ENCODE measurements around the gene MCF2.
"Not testable (repeated sequence)": the region's sequence is repeated elsewhere in the genome, so short reads cannot be mapped to it uniquely, and the experiment has no call there.

MCF2 gene

DNA sequence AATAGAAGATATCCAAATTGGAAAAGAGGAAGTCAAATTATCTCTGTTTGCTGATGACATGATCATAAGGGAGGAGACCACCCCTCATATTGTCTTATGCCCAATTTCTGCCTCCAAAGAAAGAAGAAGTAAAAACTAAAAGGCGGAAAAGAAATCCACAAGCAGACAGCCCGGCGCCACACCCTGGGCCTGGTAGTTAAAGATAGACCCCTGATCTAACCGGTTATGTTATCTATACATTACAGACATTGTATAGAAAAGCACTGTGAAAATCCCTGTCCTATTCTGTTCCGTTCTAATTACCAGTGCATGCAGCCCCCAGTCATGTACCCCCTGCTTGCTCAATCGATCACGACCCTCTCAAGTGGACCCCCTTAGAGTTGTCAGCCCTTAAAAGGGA is 22.8 kb downstream of the MCF2 start:
- peaks cover 11% of the 10 kb centered on the region for H3K27me3 Mint-ChIP-seq (ENCODE audit: low read depth)
- not testable (repeated sequence) for H3K4me3 Mint-ChIP-seq

DNA sequence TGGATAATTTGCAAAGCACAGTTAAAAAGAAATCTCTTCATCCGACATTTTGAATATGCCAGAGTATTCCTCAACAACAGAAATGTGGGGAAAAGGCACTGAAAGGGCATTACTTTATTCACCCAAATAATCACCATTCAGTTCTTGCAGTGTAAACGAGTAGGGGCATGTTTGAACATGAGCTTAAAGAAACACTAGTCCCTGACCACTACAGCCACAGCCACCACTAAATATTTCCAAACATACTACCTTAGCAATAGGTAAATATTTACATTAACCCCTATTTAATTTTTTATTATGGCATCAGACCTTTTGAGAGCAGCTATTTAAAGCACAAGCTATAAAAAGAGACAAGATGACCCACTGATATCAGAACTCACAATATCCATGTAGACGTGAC is 27.6 kb downstream of the MCF2 start:
- H3K36me3 Mint-ChIP-seq (ENCODE audit: low read depth) = no peaks in the 10 kb centered on the region
- H3K4me1 Mint-ChIP-seq (ENCODE audit: low read depth) = no peaks in the 10 kb centered on the region
- H3K4me3 Mint-ChIP-seq = no peak overlapping the region
- no peaks in the 10 kb centered on the region for H3K9me3 Mint-ChIP-seq
- no peak overlapping the region for H3K27ac Mint-ChIP-seq
- H3K27me3 Mint-ChIP-seq (ENCODE audit: low read depth) = no peaks in the 10 kb centered on the region

More for the DNA sequence above, 22.8 kb downstream of the MCF2 start:
- H3K9me3 Mint-ChIP-seq; H3K27ac Mint-ChIP-seq; H3K36me3 Mint-ChIP-seq (ENCODE audit: low read depth); H3K4me1 Mint-ChIP-seq (ENCODE audit: low read depth): not testable (repeated sequence)

DNA sequence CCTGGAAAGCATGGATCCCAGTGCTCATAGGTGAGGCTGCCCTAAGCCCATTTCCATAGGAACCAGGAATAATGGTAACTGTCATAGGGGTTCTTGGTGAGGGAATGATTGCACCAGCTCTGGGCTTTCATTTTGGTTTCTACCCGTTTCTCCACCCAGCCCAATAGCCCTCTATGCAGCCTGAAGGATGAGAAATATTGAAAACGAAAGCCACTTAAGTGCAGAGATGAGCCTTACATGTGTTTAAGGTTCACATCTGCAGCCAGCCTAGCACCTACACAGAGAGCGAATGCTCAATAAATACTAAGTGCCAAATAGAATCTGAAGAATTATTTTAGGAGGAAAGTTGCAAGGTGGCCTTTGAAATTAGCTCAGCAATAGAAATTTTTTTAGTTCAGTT is 60.4 kb downstream of the MCF2 start:
- Mint-ChIP-seq H3K27me3 (ENCODE audit: low read depth) (peaks cover 2% of the 10 kb centered on the region), H3K9me3 (no peaks in the 10 kb centered on the region), H3K4me1 (ENCODE audit: low read depth) (no peaks in the 10 kb centered on the region), H3K36me3 (ENCODE audit: low read depth) (no peaks in the 10 kb centered on the region), H3K4me3 (no peak overlapping the region), H3K27ac (no peak overlapping the region)

DNA sequence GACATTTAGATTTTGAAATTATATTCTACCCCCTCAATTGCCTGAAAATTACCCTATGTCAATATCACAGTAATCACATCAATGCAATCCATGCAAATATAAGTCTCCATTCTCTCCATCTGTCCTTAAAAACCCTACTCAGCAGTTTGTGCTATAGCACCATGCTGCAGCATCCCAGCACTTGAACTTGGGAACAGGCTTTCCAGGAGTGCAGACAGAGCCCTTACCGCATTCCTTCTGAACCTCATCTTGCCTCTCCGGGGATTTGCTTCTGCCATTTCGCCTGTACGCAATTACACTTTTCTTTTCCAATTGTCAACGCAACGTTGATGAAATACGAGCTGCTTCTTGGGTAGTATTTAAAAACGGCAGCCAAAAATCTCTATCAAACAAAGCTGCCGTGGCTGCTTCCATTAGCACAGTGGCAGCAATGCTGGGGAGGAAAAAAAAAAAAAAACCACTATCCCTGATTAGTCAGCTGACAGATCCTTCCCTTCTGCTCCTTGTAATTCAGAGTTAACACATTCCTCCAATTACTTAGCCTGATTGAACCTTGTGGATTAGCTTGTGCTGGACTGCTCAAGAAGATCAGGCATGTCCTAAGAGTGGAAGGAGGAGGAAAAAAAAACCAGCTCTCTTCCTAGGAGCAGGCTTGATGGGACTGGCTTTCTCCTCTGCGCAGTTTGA is 65.6 kb downstream of the MCF2 start:
- Mint-ChIP-seq H3K27ac (no peak overlapping the region), H3K9me3 (no peaks in the 10 kb centered on the region), H3K27me3 (ENCODE audit: low read depth) (peaks cover 9% of the 10 kb centered on the region), H3K4me1 (ENCODE audit: low read depth) (no peaks in the 10 kb centered on the region), H3K4me3 (no peak overlapping the region), H3K36me3 (ENCODE audit: low read depth) (no peaks in the 10 kb centered on the region)

DNA sequence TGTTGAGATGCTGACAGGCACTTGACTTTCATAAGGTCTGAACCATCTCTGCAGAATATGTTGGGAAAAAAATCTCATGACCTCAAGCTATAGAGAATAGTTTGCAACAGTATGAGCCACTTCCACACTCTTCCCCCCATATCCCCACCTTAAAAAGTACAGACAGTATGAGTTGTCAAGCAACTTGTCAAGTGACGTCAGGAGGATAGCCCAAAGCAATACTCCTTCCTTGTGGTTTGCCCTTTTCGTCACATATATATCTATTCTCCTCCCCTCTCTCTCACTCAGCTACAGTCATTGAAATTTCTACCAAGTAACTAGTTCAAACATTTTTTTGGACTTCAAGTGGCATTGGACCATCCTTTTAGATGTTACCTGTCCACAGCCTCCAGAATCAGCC is 67.7 kb downstream of the MCF2 start:
- H3K9me3 Mint-ChIP-seq = no peaks in the 10 kb centered on the region
- H3K27me3 Mint-ChIP-seq (ENCODE audit: low read depth) = peaks cover 9% of the 10 kb centered on the region
- H3K4me3 Mint-ChIP-seq = no peak overlapping the region
- H3K27ac Mint-ChIP-seq = no peak overlapping the region
- H3K36me3 Mint-ChIP-seq (ENCODE audit: low read depth) = no peaks in the 10 kb centered on the region
- H3K4me1 Mint-ChIP-seq (ENCODE audit: low read depth) = no peaks in the 10 kb centered on the region

DNA sequence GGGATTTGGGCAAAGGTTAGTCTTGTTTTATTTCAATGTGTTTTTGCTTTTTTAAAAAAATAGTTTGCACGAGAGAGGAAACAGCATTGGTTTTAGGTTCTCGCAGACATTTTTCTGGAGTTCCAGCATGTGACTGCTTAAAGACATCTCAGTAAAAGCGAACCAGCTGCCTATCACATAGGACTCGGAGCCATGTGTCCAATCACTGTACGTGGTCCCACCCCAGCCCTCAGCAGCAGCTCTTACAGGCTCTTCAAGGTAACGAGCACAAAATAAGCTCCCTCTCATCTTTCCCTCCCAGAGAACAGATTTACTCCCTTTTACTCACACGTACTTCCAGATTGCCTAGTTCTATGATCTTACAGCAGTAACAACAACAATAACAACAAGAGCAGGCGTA is 68.7 kb downstream of the MCF2 start:
- no peaks in the 10 kb centered on the region for H3K36me3 Mint-ChIP-seq (ENCODE audit: low read depth)
- H3K27ac Mint-ChIP-seq = no peak overlapping the region
- no peak overlapping the region for H3K4me3 Mint-ChIP-seq
- no peaks in the 10 kb centered on the region for H3K9me3 Mint-ChIP-seq
- H3K27me3 Mint-ChIP-seq (ENCODE audit: low read depth) = peaks cover 9% of the 10 kb centered on the region
- H3K4me1 Mint-ChIP-seq (ENCODE audit: low read depth) = no peaks in the 10 kb centered on the region

DNA sequence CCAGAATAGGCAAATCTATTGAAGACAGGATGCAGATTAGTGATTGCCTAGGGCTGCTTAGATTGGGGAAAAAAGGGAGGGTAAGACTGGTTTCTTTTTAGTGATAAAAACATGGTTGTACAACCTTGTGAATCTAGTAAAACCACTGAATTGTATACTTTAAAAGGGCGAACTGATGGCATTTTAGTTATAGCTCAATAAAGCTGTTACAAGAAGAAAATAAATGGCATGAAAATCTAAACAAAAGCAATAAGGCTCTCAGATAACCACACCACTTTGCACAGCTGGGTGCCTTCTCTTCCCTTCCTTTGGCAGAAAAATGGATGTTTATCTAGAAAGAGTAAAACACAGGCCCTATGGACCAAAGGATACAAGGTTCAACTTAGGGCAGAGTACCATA is 107.9 kb downstream of the MCF2 start:
- Mint-ChIP-seq H3K27me3 (ENCODE audit: low read depth) (no peaks in the 10 kb centered on the region), H3K9me3 (no peaks in the 10 kb centered on the region), H3K4me3 (no peak overlapping the region), H3K27ac (no peak overlapping the region), H3K4me1 (ENCODE audit: low read depth) (no peaks in the 10 kb centered on the region), H3K36me3 (ENCODE audit: low read depth) (no peaks in the 10 kb centered on the region)

DNA sequence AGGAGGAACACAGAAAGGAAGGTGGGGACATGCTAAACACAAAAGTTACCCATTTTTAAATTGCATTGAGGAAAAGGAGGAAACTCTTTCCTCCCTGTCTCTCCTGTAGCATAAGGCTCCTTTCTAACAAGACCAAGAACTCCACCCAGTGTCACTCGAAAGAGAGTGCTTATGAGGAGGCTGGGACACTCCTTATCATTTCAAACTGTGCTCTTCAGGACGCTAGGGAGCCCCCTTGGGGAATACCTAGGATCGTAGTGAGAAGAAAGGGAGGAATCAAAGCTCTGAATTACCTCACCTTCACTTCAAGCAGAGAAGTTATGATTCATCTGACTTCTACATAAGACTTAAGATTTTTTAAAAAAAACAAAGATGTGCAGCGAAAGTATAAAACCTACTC is 111.9 kb downstream of the MCF2 start:
- H3K4me1 Mint-ChIP-seq (ENCODE audit: low read depth) = no peaks in the 10 kb centered on the region
- no peaks in the 10 kb centered on the region for H3K9me3 Mint-ChIP-seq
- H3K27me3 Mint-ChIP-seq (ENCODE audit: low read depth) = no peaks in the 10 kb centered on the region
- no peaks in the 10 kb centered on the region for H3K36me3 Mint-ChIP-seq (ENCODE audit: low read depth)
- no peak overlapping the region for H3K4me3 Mint-ChIP-seq
- no peak overlapping the region for H3K27ac Mint-ChIP-seq

DNA sequence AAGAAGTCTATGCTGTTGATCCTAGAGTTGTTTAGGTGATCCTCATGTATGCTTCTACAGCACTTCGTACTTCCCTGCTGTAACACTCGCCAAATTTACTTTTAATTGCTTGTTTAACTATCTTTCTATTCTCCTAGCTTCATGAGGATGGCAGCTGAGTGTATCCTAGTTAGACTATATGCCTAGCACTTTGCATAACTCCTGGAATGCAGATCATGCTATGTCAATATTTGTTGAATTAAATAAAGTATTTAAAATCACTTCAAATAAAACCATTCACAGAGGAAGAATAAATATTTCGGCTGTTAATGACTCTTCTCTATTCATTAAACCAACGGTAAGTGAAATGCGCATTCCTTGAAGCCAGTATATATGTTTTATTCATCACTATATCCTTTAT is 122.4 kb downstream of the MCF2 start:
- Mint-ChIP-seq H3K27ac (no peak overlapping the region), H3K36me3 (ENCODE audit: low read depth) (no peaks in the 10 kb centered on the region), H3K4me1 (ENCODE audit: low read depth) (no peaks in the 10 kb centered on the region), H3K4me3 (no peak overlapping the region), H3K27me3 (ENCODE audit: low read depth) (no peaks in the 10 kb centered on the region), H3K9me3 (no peaks in the 10 kb centered on the region)

DNA sequence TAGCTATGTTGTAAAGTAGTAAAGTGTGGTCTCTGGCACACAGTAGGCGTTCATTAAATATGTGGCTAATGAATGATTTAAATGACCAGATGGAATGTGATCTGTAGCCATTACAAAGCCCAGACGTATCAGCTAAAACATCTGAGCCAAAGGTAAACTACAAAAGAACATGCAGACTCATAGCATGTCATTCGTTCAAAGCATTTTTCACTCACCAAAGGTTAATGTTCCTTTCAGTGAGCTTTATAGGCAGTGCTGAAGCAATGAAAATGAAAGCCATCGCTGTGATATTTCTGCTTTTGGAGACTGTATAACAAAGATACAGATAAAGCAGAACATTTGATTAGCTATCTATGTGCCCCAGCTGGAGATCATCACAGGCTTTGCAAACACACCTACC is 126.9 kb downstream of the MCF2 start:
- Mint-ChIP-seq H3K4me1 (ENCODE audit: low read depth) (no peaks in the 10 kb centered on the region), H3K27ac (no peak overlapping the region), H3K27me3 (ENCODE audit: low read depth) (no peaks in the 10 kb centered on the region), H3K36me3 (ENCODE audit: low read depth) (no peaks in the 10 kb centered on the region), H3K9me3 (no peaks in the 10 kb centered on the region), H3K4me3 (no peak overlapping the region)

DNA sequence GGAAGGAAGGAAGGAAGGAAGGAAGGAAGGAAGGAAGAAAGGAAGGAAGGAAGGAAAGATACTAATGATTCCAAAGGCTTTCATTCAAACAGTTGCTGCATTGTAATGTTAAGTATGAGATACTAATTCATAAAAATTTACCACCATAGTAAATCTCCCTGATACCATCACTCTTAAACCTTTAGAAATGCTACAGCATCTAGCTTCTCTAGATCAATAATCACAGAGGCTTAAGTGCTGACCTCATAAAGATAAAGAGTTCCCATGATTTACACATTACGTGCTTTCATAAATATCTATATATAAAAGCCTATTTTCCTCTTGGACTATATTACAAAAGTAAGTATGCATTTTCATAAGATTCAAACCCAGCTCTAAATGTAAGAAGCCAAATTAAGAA is 141.0 kb downstream of the MCF2 start:
- Mint-ChIP-seq H3K27ac (no peak overlapping the region), H3K36me3 (ENCODE audit: low read depth) (no peaks in the 10 kb centered on the region), H3K4me1 (ENCODE audit: low read depth) (no peaks in the 10 kb centered on the region), H3K27me3 (ENCODE audit: low read depth) (peaks cover 6% of the 10 kb centered on the region), H3K4me3 (no peak overlapping the region), H3K9me3 (no peaks in the 10 kb centered on the region)

DNA sequence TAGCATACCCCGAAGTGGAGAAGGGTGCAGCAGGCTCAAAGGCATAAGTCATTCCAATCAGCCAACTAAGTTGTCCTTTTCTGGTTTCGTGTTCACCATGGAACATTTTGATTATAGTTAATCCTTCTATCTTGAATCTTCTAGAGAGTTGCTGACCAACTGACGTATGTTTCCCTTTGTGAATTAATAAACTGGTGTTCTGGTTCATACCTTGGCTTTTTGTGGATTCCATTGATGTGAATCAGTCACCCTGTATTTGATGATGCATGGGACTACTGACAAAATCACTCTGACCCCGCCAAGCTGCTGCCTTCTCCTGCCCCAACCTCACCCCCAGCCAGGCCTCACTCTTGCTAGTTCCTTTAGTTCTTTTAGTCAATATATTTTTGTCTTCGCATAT is 144.7 kb downstream of the MCF2 start:
- Mint-ChIP-seq H3K4me3 (no peak overlapping the region), H3K36me3 (ENCODE audit: low read depth) (no peaks in the 10 kb centered on the region), H3K9me3 (no peaks in the 10 kb centered on the region), H3K27me3 (ENCODE audit: low read depth) (peaks cover 4% of the 10 kb centered on the region), H3K4me1 (ENCODE audit: low read depth) (no peaks in the 10 kb centered on the region), H3K27ac (no peak overlapping the region)

DNA sequence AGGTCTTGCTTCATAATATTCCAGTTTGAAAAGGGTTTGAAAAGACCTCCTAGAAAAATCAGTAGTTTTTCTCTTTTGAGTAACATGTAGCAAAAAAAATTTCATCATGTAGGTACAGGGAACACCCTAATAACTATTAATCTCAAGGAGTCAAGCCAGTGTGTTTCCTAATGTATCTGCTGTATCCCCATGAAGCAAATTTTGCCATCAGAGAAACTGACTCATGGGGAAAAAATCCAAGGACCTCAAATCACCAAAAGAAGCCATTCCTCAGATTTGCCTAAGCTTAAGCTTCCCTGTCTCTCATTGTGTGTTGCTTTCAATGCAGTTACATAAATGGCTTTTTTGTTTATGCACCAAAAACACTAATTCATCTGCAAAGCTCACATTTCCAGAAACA is 147.7 kb downstream of the MCF2 start:
- H3K9me3 Mint-ChIP-seq = no peaks in the 10 kb centered on the region

DNA sequence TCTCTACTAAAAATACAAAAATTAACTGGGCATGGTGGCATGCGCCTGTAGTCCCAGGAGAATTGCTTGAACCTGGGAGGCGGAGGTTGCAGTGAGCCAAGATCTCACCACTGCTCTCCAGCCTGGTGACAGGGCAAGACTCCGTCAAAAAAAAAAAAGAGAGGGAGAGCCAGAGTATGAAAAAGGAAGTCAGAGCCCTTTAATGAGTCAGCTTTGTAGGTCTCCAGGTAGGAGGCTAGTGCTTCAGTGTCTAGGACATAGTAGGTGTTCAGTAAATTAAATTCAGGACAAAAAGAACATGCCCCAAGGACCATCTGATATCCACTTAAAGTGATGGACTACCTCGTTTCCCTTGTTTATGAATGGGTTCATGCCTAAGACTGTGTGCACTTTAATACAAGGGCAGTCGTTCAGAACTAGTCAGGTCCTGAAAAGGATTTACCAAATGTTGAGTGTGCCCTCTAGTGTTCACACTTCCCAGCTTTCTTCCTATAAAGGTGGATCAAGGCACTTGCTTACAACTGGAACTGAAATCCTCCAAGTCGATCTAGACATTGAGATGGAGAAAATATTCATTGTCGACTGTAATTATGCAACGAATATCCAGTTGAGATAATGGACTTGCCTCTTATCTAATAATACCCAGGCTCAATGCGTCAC is 148.5 kb downstream of the MCF2 start:
- Mint-ChIP-seq H3K9me3 (no peaks in the 10 kb centered on the region), H3K4me3 (no peak overlapping the region), H3K36me3 (ENCODE audit: low read depth) (no peaks in the 10 kb centered on the region), H3K27me3 (ENCODE audit: low read depth) (peaks cover 5% of the 10 kb centered on the region), H3K27ac (no peak overlapping the region), H3K4me1 (ENCODE audit: low read depth) (no peaks in the 10 kb centered on the region)

More for the DNA sequence above, 147.7 kb downstream of the MCF2 start:
- H3K4me3 Mint-ChIP-seq = no peak overlapping the region
- H3K36me3 Mint-ChIP-seq (ENCODE audit: low read depth) = no peaks in the 10 kb centered on the region
- H3K4me1 Mint-ChIP-seq (ENCODE audit: low read depth) = no peaks in the 10 kb centered on the region
- no peaks in the 10 kb centered on the region for H3K27me3 Mint-ChIP-seq (ENCODE audit: low read depth)
- H3K27ac Mint-ChIP-seq = no peak overlapping the region

DNA sequence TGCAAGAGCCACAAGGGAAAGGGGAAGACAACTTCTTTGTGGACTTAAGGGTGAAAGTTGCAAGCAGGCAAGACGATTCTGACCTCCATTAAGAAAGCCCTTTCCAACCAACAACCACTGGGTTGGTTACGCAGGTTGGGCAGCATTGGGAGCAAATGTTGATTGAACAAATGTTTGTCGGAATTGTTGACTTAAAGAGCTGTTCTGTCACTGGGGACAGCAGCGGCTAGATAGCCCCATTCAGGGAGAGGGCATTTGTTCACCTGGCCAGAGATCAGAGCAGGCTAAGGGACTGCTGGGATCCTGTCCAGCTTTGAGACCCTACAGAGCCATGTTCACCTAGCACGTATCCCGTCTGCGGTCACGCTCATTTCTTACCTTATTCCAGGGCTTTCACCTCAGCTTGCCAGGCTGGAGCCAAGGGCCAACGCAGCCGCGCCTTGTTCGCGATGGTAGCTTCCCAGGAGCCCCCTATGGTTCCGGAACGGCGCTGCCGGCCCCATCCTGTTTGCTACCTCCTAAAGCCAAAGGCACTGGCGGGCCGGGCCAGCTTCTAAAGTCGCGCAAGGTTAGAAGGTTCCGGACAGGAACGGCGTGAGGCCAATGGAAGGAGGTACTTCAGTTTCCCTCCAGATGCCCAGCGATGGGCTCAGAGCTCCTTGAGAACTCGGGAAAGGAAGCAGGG is 152.8 kb downstream of the MCF2 start:
- H3K4me1 Mint-ChIP-seq (ENCODE audit: low read depth) = peaks cover 4% of the 10 kb centered on the region
- H3K4me3 Mint-ChIP-seq = no peak overlapping the region
- no peaks in the 10 kb centered on the region for H3K9me3 Mint-ChIP-seq
- H3K27me3 Mint-ChIP-seq (ENCODE audit: low read depth) = peaks cover 14% of the 10 kb centered on the region
- no peak overlapping the region for H3K27ac Mint-ChIP-seq
- H3K36me3 Mint-ChIP-seq (ENCODE audit: low read depth) = no peaks in the 10 kb centered on the region

All from T-helper 1 cell treated with Interleukin-12 subunit alpha and Interleukin-12 subunit beta and Interleukin-4 antibody, amounts not matched to agents 30 μg/mL and 1 μg/mL, for 36 hours (primary cell).